HG02943 (cell line): ENCODE results near the gene ZNF74.
"Not testable (repeated sequence)": the region's sequence is repeated elsewhere in the genome, so short reads cannot be mapped to it uniquely, and the experiment has no call there.

ENCODE experiments used
- ATAC-seq: cut with Tn5 transposase; IDR thresholded peaks from one replicate; pipeline ENCODE4 v1.9.1; 2021; ENCODE audit warnings: mild to moderate bottlenecking, low read depth, moderate library complexity; ENCODE audit not compliant: unreplicated experiment

Gene ZNF74

DNA sequence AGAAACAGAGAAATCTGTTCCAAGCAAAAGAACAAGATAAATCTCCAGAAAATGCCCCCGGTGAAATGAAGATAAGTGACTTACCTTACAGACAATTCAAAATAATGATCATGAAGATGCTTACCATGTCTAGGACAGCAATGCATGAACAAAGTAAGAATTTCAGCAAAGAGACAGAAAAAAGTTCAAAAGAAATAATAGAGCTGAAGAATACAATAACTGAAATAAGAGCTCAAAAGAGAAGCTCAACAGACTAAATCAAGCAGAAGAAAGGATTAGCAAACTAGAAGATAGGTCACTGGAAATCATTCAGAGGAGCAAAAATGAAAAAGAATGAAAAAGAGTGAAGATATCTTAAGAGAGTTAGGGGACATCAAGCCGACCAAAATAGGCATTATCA is 19.8 kb upstream of the ZNF74 start:
- ATAC-seq = not testable (repeated sequence)

DNA sequence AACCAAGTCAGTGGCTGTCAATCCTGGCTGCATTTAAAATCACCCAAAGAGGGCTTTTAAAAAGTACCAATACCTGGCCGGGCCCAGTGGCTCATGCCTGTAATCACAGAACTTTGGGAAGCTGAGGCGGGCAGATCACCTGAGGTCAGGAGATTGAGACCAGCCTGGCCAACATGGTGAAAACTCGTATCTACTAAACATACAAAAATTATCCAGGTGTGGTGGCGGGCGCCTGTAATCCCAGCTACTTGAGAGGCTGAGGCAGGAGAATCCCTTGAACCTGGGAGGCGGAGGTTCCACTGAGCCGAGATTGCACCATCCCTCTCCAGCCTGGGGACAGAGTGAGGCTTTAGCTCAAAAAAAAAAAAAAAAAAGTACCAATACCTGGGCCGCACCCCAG is 17.7 kb upstream of the ZNF74 start:
- not testable (repeated sequence) for ATAC-seq

DNA sequence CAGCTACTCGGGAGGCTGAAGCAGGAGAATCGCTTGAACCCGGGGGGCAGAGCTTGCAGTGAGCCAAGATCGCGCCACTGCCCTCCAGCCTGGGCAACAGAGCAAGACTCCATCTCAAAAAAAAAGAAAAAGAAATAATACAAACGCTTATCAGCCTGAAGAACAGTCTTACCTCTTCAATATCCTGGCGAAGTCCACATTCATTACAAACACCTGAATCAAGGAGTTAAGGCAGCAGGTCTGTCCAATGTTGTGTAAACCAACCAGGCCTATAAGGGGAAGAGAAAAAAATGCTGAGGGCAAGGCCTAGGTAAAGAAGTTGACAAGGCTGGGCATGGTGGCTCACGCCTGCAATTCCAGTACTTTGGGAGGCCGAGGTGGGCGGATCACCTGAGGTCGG is 17.0 kb upstream of the ZNF74 start:
- ATAC-seq = not testable (repeated sequence)

DNA sequence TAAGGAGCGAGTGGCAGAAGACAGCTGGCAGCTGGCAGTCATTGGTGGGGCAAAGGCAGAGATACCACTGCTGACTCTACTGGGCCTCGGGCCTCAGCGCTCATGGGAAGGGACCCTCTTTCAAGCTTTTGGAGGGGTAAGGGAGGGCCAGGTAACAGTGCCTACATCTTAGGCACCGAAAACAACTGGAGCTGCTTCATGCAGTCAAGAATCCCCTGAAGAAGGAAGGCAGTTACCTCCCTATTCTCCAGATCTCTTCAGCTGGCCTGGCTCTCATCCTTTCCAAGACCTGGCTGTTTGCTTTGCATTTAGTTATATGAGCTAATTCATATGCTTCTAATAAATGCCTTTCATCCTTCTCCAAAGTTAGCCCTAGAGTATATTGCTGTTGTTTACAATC is 15.8 kb upstream of the ZNF74 start:
- no peak for ATAC-seq

DNA sequence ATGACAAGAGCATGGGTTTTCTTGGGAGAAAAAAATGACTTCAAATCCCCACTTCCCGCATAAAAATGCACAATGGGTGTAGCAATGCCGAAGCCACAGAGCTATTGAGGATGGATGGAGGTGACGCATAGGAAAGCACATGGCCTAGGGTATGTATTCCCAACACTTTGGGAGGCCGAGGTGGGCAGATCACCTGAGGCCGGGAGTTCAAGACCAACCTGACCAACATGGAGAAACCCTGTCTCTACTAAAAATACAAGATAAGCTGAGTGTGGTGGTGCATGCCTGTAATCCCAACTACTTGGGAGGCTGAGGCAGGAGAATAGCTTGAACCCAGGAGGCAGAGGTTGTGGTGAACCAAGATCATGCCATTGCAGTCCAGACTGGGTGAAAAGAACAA is 15.3 kb upstream of the ZNF74 start:
- ATAC-seq = not testable (repeated sequence)

DNA sequence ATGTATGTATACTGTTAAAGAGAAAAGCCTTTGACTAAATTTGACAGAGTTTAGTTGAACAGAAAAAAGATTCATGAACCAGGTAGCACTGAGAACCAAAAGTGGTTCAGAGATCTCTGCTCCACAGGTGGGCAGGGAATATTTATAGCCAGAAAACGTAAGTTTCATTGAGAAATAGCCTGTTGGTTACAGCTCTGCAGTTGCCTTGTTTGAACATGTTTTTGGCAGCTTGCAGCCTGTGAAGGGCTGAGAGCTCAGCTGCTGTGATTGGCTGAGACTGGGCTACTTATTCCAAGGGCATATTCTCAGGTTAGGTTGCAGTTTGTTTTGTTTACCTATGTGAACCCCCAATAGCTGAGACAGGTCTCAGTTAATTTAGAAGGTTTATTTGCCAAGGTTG is 13.5 kb upstream of the ZNF74 start:
- ATAC-seq = no peak

DNA sequence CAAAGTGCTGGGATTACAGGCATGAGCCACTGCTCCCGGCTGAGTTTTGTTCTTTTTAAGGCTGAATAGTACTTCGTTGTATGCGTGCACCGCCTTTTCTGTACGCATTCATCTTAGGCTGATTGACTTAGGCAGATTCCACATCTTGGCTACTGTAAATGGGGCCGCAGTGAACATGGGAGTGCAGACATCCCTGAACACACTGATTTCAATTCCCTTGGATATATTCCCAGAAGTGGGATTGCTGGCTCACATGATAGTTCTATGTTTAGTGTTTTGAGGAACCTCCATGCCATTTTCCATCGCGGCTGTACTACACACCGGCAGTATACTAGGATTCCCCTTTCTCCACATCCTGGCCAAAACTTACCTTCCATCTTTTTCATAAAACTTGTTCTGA is 10.4 kb upstream of the ZNF74 start:
- no peak for ATAC-seq

DNA sequence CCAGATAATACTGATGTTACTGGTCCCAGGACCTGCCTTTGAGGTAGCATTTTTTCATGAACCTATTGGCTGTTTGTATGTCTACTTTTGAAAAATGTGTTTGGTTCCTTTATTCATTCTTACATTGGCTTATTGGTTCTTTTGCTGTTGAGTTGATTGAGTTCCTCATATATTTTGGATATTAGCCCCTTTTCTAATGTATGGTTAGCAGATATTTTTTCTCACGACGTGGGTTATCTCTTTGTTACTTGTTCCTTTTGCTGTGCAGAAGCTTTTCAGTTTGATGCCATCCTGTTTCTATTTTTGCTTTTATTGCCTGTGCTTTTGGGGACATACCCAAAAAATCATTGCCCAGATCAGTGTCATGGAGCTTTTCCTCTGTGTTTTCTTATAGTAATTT is 9.8 kb upstream of the ZNF74 start:
- no peak for ATAC-seq

DNA sequence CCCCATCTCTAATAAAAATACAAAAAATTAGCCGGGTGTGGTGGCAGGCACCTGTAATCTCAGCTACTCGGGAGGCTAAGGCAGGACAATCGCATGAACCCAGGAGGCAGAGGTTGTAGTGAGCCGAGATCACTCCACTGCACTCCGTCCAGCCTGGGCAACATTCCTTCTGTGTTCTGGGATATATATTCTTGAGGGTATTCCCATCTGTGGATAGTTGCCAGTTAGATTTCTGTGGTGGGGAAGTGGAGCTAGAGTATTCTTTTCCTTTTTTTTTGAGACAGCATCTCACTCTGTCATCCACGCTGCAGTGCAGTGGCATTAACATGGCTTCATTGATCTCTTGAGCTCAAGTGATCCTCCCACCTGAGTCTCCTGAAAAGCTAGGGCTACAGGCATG is 9.1 kb upstream of the ZNF74 start:
- ATAC-seq = no peak

DNA sequence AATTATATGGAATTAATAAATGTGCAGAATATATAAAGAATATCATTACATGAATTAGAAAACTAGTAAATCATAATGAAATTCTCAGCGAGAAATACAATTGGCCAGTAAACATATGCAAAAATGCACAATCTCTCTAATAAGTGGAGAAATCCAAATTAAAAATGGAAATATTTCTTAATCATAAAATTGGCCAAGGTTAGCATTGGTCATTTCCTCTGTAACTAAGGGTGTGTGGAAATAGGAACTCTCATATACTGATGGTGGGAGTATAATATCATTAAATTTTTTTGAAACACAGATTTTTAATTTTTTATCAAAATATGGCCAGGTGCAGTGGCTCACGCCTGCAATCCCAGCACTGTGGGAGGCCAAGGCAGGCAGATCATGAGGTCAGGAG is 7.6 kb upstream of the ZNF74 start:
- no peak for ATAC-seq

DNA sequence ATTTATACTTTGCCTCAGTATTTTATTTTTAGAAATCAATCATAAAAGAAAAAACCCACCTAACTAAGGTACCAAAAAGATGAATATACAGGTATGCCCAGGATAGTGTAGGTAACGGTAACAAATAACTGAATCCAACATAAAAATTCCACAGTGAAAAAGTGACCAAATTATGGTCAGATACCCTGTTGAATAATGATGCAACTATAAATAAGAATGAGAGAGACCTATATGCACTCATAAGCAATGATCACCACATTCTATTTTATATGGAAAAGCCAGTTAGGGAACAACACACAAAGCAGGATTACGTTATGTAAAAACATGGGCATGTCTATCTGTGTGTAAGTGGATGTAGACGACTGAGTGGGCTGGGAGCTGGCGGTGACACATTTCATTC is 7.0 kb upstream of the ZNF74 start:
- no peak for ATAC-seq

DNA sequence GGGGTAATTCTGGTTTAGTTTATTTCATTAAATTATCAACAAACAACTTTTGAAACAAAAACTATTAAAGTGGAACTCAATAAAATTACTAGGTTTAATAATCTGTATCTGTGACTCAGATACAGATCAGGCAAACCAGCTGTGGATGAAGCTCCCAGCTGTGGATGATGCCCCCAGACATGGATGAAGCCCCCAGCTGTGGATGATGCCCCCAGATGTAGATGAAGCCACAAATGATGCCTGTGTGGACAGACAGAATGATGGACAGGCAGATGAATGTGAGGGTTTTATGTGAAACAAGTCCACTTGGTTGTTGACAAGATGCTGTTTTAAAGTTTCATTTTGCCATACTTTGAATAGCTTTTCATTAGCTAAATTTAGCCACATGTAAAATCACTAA is 5.8 kb upstream of the ZNF74 start:
- ATAC-seq = no peak

DNA sequence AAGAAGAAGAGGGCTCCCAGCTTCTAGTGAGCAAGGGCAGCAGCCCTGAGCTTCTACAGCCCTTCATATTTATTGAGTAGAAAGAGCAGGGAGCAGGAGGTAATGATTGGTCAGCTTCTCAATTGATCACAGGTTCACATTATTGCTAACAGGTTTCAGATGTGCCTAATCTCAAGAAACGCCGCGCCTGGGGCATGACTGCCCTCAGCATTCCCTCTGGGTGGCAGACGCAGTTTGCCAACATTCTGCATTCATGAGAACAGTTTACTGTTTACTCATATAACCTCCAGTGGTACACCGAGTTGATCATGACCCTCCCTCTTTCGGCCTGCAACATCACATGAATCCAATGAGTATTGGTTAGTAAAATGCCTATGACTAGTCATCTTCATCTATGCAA is 4.7 kb upstream of the ZNF74 start:
- ATAC-seq = no peak

DNA sequence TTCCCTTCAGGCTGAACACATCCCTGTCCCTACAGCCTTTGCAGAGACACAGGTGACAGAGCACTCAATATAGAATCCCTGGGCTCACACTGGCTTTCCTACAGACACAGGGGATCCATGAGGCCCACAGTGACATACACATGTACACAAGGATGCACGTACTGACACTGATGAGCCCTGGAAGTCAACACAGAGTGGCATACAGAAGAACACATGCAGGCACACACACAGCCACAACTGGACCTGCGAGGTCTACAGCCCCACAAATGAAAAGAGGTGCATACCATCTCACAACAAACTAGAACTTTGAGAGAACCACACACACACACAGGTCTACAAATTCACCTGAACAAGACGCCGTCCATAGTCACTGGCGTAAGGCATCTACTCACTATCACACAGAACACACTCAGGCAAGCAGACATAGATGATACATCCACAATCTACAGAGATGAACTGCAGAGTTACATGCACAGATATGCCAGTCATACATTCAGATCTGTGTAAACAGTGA is 3.5 kb upstream of the ZNF74 start:
- no peak for ATAC-seq

DNA sequence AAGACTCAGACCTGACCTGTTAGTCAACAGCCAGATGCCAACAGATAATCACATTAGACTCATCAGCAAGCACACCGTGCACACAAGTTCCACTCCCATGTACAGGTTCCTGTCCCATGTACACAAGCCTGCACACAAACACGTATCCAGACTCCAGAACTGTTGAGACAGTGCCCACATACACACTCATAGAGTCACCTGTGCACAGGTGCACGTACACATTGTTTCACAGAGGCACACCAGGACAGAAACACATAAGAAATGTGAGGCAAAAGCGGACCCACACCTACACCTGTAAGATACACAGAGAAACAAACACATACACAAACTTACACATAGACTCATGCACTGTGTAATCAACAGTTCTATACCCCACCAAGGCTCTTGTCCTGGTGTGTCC is 2.7 kb upstream of the ZNF74 start:
- no peak for ATAC-seq

DNA sequence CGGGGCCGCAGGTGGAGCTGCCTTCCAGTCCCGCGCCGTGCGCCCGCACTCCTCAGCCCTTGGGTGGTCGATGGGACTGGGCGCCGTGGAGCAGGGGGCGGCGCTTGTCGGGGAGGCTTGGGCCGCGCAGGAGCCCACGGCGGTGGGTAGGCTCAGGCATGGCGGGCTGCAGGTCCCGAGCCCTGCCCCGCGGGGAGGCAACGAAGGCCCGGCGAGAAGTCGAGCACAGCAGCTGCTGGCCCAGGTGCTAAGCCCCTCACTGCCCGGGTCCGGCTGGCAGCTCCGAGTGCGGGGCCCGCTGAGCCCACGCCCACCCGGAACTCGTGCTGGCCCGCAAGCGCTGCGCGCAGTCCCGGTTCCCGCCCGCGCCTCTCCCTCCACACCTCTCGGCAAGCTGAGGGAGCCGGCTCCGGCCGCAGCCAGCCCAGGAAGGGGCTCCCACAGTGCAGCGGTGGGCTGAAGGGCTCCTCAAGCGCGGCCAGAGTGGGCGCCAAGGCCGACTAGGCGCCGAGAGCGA is 1.5 kb upstream of the ZNF74 start:
- not testable (repeated sequence) for ATAC-seq

DNA sequence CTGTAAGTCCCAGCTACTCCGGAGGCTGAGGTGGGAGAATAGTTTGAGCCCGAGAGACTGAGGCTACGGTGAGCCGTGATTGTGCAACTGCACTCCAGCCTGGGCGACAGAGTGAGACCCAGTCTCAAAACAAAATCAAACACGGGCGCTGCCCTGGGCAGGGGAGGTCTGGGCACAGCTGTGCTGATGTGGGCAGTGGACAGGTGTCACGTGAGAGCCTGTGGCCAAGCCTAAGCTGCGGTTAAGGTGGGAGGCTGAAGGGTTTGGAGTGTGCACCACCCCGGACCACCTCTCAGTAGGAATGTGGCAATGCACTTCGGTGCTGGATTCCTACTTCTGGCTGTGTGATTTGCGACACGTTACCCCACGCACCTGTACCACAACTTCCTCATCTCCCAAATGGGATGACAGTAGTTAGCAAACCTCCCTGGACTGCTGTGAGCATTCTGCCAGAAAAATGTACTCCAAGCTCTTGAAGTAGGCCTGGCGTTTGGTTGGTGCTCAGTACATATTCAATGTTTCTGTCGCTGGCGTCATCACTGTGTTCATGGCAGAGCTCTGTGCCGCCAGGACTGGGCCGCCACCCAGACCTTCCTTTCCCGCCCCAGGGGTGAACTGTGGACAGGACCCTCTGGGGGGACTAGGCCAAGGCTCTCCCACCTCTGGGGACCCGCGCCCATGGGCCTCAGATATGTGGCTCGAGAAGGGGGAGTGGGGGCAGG is 807 bp upstream of the ZNF74 start:
- no peak for ATAC-seq

DNA sequence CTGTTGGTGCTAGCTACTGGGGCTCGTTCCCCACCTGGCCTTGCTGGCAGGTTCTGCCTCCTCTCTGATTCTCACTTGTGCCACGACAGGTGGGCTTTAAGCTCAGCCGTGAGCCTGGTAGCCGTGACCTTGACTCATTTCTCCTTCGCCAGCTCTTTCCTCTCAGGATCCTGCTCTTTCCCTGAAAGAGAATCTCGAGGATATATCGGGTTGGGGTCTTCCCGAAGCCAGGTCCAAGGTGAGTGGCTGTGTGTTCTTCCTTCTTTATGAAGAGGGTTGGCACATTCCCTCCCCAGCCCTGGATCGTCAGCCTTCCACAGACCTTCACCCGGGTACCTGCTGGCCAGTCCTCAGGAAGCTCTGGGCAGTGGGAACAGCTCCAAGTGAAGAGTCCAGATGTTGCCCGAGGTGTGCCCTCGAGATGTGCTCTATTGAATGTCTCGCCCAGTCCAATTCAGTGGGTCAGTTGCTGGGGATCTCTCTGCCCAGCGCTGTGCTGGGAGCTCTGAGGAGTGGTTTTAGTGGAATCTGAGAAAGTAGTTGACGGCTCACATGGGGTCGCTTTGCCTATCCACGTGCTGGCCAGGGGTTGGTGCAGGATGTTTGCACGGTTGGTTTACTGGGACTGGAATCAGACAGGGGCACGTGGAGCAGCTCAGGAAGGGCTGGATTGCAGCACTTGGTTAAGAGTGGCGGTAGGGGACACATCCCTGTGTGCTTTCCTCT is 1.4 kb downstream of the ZNF74 start:
- no peak for ATAC-seq

DNA sequence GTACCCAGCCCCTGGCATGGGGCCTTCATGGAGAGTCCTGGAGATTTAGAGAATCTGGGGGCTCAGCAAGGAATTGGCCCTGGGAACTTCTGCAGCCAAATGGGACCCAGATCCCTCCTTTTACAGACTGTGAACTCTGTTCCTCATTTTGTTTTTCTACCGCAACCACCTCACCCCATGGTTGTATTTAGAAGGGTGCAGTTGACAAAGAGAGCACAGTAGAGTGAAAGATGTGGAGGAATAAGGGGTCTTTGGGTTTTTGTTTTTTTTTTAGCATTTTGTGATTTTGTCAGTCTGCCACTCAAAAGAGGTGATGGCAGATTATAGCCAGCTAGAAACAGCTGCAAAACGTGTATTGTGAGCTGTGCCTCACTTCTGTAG is 1.9 kb downstream of the ZNF74 start:
- ATAC-seq = no peak

DNA sequence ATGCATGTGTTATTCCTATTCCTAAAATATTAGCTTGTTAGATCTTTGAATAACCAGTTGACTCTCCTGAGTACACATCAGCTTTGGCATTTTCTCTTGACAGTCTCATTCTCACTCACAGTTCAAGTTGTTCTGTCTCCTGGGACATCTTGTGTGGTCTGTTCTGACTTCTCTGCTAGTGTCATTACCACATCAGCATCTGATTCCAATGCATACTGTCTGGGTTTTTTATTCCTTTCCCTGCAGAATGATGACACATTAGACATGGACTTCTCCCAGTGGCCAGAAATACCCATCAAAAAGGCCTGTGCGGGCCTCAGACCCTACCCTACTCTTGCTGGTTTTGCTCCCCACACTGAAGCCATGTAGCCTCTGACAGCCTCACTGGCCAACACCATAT is 2.7 kb downstream of the ZNF74 start:
- no peak for ATAC-seq

DNA sequence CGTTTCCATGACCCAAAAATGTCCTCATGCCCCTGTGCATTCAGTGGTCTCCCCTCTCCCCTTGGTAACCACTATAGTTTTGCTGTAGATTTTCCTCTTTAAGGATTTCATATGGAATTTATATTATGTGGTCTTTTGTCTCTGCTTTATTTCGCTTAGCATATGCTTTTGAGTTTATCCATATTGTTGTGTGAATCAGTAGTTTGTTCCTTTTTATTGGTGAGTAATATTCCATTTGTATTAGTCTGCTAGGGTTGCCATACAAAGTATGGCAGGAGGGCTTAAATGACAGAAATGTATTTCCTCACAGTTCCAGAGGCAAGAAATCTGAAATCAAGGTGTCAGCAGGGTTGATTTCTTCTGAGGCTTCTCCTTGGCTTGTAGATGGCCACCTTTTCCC is 3.5 kb downstream of the ZNF74 start:
- ATAC-seq = no peak

DNA sequence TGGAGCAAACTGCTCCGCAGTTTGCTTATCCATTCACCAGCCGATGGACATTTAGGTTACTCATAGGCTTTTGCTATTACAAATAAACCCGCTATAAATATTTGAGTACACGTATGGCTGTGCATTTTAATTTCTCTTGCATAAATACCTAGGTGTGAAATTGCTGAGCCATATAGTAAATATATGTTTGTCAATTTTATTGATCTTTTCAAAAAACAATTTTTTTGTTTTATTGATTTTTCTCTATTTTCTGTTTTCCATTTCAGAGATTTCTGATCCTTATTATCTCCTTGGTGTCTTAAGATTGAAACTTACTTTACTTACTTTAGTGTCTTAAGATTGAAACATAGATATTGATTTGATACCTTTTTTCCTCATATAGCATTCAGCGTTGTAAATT is 4.5 kb downstream of the ZNF74 start:
- ATAC-seq = no peak
